Measurements from ENCODE around the gene GALNT18.

GRCh38 chr11:11391169-11391568, 230.6 kb downstream of the GALNT18 start:
- TF ChIP-seq CTCF (IDR thresholded peaks at IDR 0.05; ENCODE audit: insufficient read depth, low read length, poor library complexity, severe bottlenecking) (no peak), EZH2phosphoT487 (conservative IDR thresholded peaks at IDR 0.05; ENCODE audit: low read length) (no peak)

Measured in SU-DHL-6 (cell line).